Measurements from ENCODE around the gene POLA1. TPM values are rescaled to one million over a fixed set of nuclear protein-coding genes. Genes with fewer than 3 reads are reported as not detected.
A peak's percentile ranks its signal among the peaks of the same experiment; 100 is the strongest.

POLA1 gene
- total and polyA plus RNA-seq, 2 donors (not counting 1 experiment from before 2014, with no cell fraction given): 3.0 to 16.3 TPM

DNA sequence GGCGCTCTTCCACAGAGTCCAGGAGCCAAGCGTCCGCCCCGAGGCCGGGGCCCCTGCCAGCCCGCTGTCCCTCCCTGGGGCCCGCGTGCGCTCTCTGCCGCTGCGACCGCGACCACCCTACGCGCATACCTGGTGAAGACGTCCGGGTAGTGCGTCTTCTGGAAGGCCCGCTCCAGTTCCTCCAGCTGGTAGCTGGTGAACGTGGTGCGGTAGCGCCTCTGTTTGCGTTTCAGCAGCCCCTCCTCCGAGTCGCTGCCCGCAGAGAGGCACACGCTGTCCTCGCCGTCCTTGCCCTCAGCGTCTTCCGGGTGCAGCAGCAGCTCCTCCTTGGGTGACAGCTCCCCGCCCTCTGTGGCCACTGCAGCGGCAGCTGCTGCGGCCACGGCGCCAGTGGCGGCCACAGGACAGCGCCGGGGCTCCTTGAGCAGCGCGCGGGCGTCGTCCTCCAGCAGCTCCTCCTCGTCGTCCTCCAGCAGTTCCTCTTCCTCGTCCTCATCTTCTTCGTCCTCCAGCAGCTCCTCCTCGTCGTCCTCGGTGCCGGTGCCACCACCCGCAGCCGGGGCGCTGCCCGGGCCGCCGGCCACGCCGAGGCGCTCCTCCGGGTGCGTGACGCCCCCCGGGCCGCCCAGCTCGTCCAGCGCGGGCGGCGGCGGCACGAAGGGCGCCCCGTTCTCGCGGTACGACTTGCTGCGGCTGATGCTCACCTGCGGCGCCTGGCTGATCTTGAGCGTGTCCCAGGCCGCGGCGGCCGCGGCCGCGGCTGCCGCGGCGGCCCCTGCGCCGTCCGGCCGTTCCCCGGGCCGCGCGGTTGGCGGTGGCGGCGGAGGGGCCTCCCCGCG, 319.3 kb downstream of the POLA1 start:
- Mint-ChIP-seq H3K27me3 (peaks cover 25% of the 10 kb centered on the region), H3K4me1 (peaks cover 11% of the 10 kb centered on the region), H3K9me3 (ENCODE audit: insufficient read depth) (no peaks in the 10 kb centered on the region), H3K4me3 (peak overlapping the region; percentile 83), H3K27ac (no peak overlapping the region)
- no peak overlapping the region for H3K27ac ChIP-seq (ENCODE audit: low read length in 2 of 2)
- 3% methylated on average over 98 of the region's 105 CpGs for WGBS (ENCODE audit: insufficient coverage)
- peak; percentile 47 for DNase-seq
- H4K20me1 ChIP-seq (ENCODE audit: control insufficient read depth, insufficient read depth, low read length, poor library complexity, severe bottlenecking): no peaks in the 10 kb centered on the region
- peaks cover 0 to 33% (median 0%) of the 10 kb centered on the region in 3 donors for H3K9me3 ChIP-seq (ENCODE audit: control extremely low read depth in 1 of 3, control insufficient read depth in 2 of 3, insufficient read depth in 1 of 3, low read length in 2 of 3)
- peak overlapping the region; percentile 68 for H3K4me2 ChIP-seq (replicated peaks; ENCODE audit: low read depth, low read length, poor library complexity, severe bottlenecking)
- peaks cover 0 to 69% (median 35%) of the 10 kb centered on the region in 4 experiments for H3K27me3 ChIP-seq (replicated peaks in 1 of 4; ENCODE audit: control extremely low read depth in 1 of 4, control insufficient read depth in 3 of 4, insufficient read depth in 4 of 4, low read length in 3 of 4)
- H2AFZ ChIP-seq (ENCODE audit: insufficient read depth, low read depth, low read length, poor library complexity, severe bottlenecking): no peak overlapping the region
- H3K9ac ChIP-seq (ENCODE audit: low read length): peak overlapping the region; percentile 26
- H3K4me3 ChIP-seq (ENCODE audit: control extremely low read depth in 1 of 5, extremely low read depth in 1 of 5, insufficient read depth in 1 of 5, low read depth in 2 of 5, low read length in 4 of 5): peak overlapping the region in 4 of 5 experiments; percentile 6 to 38 (median 26)
- no peaks in the 10 kb centered on the region for H3K36me3 ChIP-seq (replicated peaks in 1 of 2; ENCODE audit: control extremely low read depth in 1 of 2, control insufficient read depth in 1 of 2, extremely low read depth in 1 of 2, insufficient read depth in 2 of 2, low read length in 1 of 2)
- intact Hi-C loops (cut with micrococcal nuclease): no loop called here
- POLR2A ChIA-PET: no interaction called here
- TF ChIP-seq EZH2 (IDR thresholded peaks at IDR 0.05; ENCODE audit: borderline replicate concordance, insufficient read depth, low read depth, low read length, poor library complexity, severe bottlenecking): no peak
- TF ChIP-seq, protein P1, sequence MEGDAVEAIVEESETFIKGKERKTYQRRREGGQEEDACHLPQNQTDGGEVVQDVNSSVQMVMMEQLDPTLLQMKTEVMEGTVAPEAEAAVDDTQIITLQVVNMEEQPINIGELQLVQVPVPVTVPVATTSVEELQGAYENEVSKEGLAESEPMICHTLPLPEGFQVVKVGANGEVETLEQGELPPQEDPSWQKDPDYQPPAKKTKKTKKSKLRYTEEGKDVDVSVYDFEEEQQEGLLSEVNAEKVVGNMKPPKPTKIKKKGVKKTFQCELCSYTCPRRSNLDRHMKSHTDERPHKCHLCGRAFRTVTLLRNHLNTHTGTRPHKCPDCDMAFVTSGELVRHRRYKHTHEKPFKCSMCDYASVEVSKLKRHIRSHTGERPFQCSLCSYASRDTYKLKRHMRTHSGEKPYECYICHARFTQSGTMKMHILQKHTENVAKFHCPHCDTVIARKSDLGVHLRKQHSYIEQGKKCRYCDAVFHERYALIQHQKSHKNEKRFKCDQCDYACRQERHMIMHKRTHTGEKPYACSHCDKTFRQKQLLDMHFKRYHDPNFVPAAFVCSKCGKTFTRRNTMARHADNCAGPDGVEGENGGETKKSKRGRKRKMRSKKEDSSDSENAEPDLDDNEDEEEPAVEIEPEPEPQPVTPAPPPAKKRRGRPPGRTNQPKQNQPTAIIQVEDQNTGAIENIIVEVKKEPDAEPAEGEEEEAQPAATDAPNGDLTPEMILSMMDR (IDR thresholded peaks at IDR 0.05): no peak
- CTCF ChIA-PET: no interaction called here
- no peaks in the 10 kb centered on the region for H3K79me2 ChIP-seq (ENCODE audit: control insufficient read depth, insufficient read depth, low read length)
- peaks cover 27 to 35% of the 10 kb centered on the region in 2 donors for H3K4me1 ChIP-seq (ENCODE audit: control insufficient read depth in 2 of 2, insufficient read depth in 2 of 2, low read length in 2 of 2)
- no peak for ATAC-seq (ENCODE audit: low read depth)

Data from B cell (primary cell).